Activated CD8-positive, alpha-beta T cell treated with anti-CD3 and anti-CD28 coated beads for 36 hours (primary cell): ENCODE results near the gene CSTF2. TPM values are rescaled to one million over a fixed set of nuclear protein-coding genes. Genes with fewer than 3 reads are reported as not detected.

ENCODE experiments used
- ATAC-seq: fragments of 200-7000 bp; cut with Tn5 transposase; one replicate; pipeline ENCODE4 v1.10.0; 2021; ENCODE audit warnings: mild to moderate bottlenecking, moderate library complexity
- CTCF ChIA-PET: fragments of 350-600 bp; sonication (Branson Sonifier 250); formaldehyde crosslinking; loops from one replicate; lab custom pipeline; 2021; ENCODE audit warnings: antibody characterized with exemption; lab: Charles Lee
- POLR2A ChIA-PET: fragments of 350-600 bp; sonication (Branson Sonifier 250); formaldehyde crosslinking; loops from one replicate; lab custom pipeline; 2021; ENCODE audit warnings: antibody characterized with exemption; lab: Charles Lee
- DNase-seq: peaks from one replicate; pipeline ENCODE4 v3.0.0-alpha.2; 2020
- H3K27ac Mint-ChIP-seq: one replicate; pipeline ENCODE4 v1.8.0; 2021; ENCODE audit warnings: mild to moderate bottlenecking, mixed read lengths
- H3K27me3 Mint-ChIP-seq: one replicate; pipeline ENCODE4 v1.8.0; 2021; ENCODE audit warnings: mixed read lengths
- H3K36me3 Mint-ChIP-seq: one replicate; pipeline ENCODE4 v1.8.0; 2021; ENCODE audit warnings: low read depth, mixed read lengths
- H3K4me1 Mint-ChIP-seq: one replicate; pipeline ENCODE4 v1.8.0; 2021; ENCODE audit warnings: low read depth, mixed read lengths
- H3K4me3 Mint-ChIP-seq: one replicate; pipeline ENCODE4 v1.8.0; 2021; ENCODE audit warnings: mild to moderate bottlenecking, moderate library complexity, mixed read lengths
- H3K9me3 Mint-ChIP-seq: one replicate; pipeline ENCODE4 v1.8.0; 2021; ENCODE audit warnings: mixed read lengths
- intact Hi-C: fragments of 100-400 bp; cut with micrococcal nuclease; formaldehyde crosslinking; loops from one replicate; pipeline ENCODE4 v1.10.0; 2022
- total RNA-seq, 2 experiments: library from RNA; stranded (reverse); gene quantifications; one replicate each; pipeline ENCODE4 v1.2.3, GENCODE V29; 2021
- TF ChIP-seq, protein P1 (sequence below): fragments of 200-600 bp; IDR thresholded peaks from one replicate; pipeline ENCODE4 v1.8.0; 2022; ENCODE audit warnings: antibody characterized with exemption, mild to moderate bottlenecking

Gene CSTF2
- total RNA-seq, 2 experiments from 2014 or later, result 42.0 to 43.5 TPM

DNA sequence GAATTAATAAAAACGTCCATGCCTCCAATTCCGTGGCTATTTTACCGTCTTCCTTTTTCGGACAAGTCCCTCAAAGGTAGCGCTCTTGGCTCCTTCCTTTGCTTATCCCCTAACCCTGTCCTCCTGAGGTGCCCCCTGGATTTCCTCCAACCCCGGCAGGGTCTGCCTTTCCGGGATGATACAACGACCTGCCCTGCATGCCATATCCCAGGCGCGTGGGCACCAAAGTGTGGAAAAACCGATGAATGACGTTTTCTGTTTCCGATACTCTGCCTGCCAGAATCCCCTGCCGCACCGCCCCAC is 706 bp upstream of the CSTF2 start:
- peak overlapping the region; percentile 99 for H3K27ac Mint-ChIP-seq
- POLR2A ChIA-PET, result no interaction called here
- TF ChIP-seq, protein P1, sequence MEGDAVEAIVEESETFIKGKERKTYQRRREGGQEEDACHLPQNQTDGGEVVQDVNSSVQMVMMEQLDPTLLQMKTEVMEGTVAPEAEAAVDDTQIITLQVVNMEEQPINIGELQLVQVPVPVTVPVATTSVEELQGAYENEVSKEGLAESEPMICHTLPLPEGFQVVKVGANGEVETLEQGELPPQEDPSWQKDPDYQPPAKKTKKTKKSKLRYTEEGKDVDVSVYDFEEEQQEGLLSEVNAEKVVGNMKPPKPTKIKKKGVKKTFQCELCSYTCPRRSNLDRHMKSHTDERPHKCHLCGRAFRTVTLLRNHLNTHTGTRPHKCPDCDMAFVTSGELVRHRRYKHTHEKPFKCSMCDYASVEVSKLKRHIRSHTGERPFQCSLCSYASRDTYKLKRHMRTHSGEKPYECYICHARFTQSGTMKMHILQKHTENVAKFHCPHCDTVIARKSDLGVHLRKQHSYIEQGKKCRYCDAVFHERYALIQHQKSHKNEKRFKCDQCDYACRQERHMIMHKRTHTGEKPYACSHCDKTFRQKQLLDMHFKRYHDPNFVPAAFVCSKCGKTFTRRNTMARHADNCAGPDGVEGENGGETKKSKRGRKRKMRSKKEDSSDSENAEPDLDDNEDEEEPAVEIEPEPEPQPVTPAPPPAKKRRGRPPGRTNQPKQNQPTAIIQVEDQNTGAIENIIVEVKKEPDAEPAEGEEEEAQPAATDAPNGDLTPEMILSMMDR, result no peak
- peak overlapping the region; percentile 89 for H3K4me3 Mint-ChIP-seq
- no peak for DNase-seq
- no peak for ATAC-seq
- peaks cover 6% of the 10 kb centered on the region for H3K27me3 Mint-ChIP-seq
- H3K4me1 Mint-ChIP-seq, result peaks cover 7% of the 10 kb centered on the region
- intact Hi-C loops, result no loop called here
- peaks cover 23% of the 10 kb centered on the region for H3K36me3 Mint-ChIP-seq
- CTCF ChIA-PET, result no interaction called here
- H3K9me3 Mint-ChIP-seq, result no peaks in the 10 kb centered on the region

DNA sequence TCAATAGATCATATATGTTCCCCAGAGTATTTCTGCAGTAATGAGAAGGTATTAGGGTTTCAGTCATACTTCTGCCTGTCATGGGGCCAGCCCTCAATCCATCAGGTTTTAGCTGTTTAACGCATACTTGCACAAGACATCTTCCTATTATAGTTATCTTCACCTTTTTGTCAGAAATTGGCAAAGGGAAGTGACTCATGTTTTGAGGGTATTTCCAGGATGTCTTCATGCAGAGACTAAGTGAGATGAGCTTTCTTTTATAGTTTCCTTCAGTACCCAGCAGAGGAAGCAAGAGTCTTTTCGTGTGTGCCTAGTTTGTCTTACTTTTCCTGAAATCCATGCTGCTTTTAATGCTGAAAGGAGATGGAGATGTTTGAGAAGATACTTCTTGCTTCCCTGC is 9.5 kb downstream of the CSTF2 start:
- peaks cover 50% of the 10 kb centered on the region for H3K36me3 Mint-ChIP-seq
- peak overlapping the region; percentile 97 for H3K27ac Mint-ChIP-seq
- POLR2A ChIA-PET, result interaction anchor here (1.8 kb wide), 1 partner anchor 9 kb away, joined by 6 read pairs; the partner anchor contains the start of gene CSTF2
- CTCF ChIA-PET, result no interaction called here
- H3K27me3 Mint-ChIP-seq, result no peaks in the 10 kb centered on the region
- DNase-seq (peak; percentile 27), ATAC-seq (peak; percentile 90)
- H3K9me3 Mint-ChIP-seq, result no peaks in the 10 kb centered on the region
- intact Hi-C loops, result no loop called here
- H3K4me3 Mint-ChIP-seq, result peak overlapping the region; percentile 62
- TF ChIP-seq, protein P1, result no peak
- peaks cover 29% of the 10 kb centered on the region for H3K4me1 Mint-ChIP-seq

DNA sequence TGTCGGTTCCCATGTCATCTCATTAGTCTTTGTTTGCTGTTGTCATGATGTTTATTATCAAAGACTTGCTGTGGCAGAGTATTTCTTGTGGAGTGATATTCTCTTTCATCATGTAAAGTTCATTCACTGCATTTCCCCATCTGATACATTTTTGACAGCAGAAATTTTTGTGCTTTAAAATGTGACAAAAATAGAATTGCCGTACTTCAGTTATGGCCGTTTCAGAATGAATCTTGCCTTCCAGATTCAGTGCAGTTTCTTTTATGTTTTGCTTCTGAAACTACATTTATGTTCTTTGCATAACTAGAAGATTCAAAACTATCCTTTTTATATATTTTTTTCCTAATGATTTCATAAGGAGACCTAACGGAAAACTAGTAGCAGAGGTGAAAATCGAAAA is 10.0 kb downstream of the CSTF2 start:
- peak overlapping the region; percentile 62 for H3K4me3 Mint-ChIP-seq
- no peak for DNase-seq
- H3K36me3 Mint-ChIP-seq, result peaks cover 50% of the 10 kb centered on the region
- peaks cover 29% of the 10 kb centered on the region for H3K4me1 Mint-ChIP-seq
- intact Hi-C loops, result no loop called here
- ATAC-seq, result peak; percentile 7
- H3K27ac Mint-ChIP-seq, result peak overlapping the region; percentile 97
- CTCF ChIA-PET, result no interaction called here
- TF ChIP-seq, protein P1, result no peak
- no peaks in the 10 kb centered on the region for H3K27me3 Mint-ChIP-seq
- H3K9me3 Mint-ChIP-seq, result no peaks in the 10 kb centered on the region
- POLR2A ChIA-PET, result interaction anchor here (1.8 kb wide), 1 partner anchor 10 kb away, joined by 6 read pairs; the partner anchor contains the start of gene CSTF2

DNA sequence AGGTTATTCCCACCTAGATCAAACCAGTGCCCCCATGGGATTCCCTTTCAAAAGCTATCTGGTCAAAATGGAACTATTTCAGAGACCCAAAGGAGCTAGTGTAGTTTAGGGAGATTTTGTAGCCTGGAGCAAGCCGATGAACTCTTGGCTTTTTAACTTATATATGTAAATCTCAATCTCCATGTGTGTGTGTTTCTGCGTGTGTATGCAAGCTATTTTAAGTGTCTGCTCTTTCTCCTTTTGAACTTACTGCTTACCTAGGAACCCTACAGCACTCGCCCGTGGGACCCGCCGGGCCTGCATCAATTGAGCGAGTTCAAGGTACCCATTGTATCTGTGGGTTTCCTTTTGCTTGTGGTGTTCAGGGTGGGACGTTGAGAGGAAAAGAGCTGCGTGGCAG is 10.4 kb downstream of the CSTF2 start:
- Mint-ChIP-seq H3K4me1 (peaks cover 29% of the 10 kb centered on the region), H3K36me3 (peaks cover 50% of the 10 kb centered on the region), H3K27ac (peak overlapping the region; percentile 97), H3K4me3 (peak overlapping the region; percentile 62), H3K9me3 (no peaks in the 10 kb centered on the region), H3K27me3 (no peaks in the 10 kb centered on the region)
- DNase-seq (no peak), ATAC-seq (no peak)
- POLR2A ChIA-PET, result interaction anchor here (1.5 kb wide), 1 partner anchor 10 kb away, joined by 5 read pairs; the partner anchor contains the start of gene CSTF2
- CTCF ChIA-PET, result no interaction called here
- TF ChIP-seq, protein P1, result no peak
- intact Hi-C loops, result no loop called here

DNA sequence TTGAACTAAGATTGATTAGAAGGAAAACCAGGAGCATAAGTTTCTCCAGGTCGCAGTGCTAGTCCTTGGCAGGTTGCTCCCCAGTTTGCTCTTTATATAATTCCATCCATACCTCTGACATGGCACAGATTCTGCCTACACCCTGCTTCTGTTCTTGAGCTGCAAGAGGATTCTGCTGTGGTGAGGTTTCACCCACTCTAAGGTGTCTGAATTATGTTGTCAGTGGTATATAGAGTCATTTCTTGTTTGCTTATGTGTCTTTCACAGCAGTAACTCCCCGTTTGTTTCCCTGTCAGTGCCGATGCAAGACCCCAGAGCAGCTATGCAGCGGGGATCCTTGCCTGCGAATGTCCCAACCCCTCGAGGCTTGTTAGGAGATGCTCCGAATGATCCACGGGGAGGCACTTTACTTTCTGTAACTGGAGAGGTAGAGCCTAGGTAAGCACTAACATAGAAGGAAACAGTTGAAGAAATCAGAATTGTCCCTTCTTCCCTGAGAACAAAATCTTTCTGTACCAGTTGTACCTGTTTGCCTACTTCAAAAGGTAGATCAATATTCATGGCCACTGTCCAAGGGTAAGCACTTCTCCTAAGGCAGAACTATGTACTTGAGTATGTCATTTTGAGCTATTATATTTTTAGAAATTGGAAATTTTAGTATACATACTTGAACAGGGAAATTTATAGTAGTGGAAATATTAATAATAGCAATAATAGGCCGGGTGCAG is 11.2 kb downstream of the CSTF2 start:
- Mint-ChIP-seq H3K27me3 (no peaks in the 10 kb centered on the region), H3K36me3 (peaks cover 50% of the 10 kb centered on the region), H3K4me1 (peaks cover 30% of the 10 kb centered on the region), H3K4me3 (no peak overlapping the region), H3K9me3 (no peaks in the 10 kb centered on the region), H3K27ac (peak overlapping the region; percentile 89)
- TF ChIP-seq, protein P1, result no peak
- CTCF ChIA-PET, result interaction anchor here (1.5 kb wide), 1 partner anchor 63 kb away, joined by 3 read pairs; no protein-coding TSS in a partner anchor
- ATAC-seq, result no peak
- no peak for DNase-seq
- POLR2A ChIA-PET, result interaction anchor here (1.5 kb wide), 1 partner anchor 11 kb away, joined by 5 read pairs; the partner anchor contains the start of gene CSTF2
- intact Hi-C loops, result no loop called here
